AG10803 (cell line): Measurements from ENCODE around the gene FBXO42.
"Not testable (repeated sequence)": the region's sequence is repeated elsewhere in the genome, so short reads cannot be mapped to it uniquely, and the experiment has no call there.

Source experiments
- DNase-seq: peaks from one replicate; pipeline ENCODE4 v3.0.0; 2010; ENCODE audit warnings: low read depth
- H3K4me3 ChIP-seq: 2 replicates; pipeline ENCODE4 v1.5.1; 2011; ENCODE audit warnings: mild to moderate bottlenecking, low read length, control low read depth
- CTCF ChIP-seq: conservative IDR thresholded peaks from 2 replicates; pipeline ENCODE4 v1.5.1; 2011; ENCODE audit warnings: mild to moderate bottlenecking, low read length, control low read depth, inconsistent platforms

The FBXO42 gene

GRCh38 chr1:16275591-16275990, 76.7 kb downstream of the FBXO42 start:
- no peak overlapping the region for H3K4me3 ChIP-seq
- no peak for TF ChIP-seq CTCF
- DNase-seq, result no peak

GRCh38 chr1:16267690-16268180, 84.5 kb downstream of the FBXO42 start:
- no peak overlapping the region for H3K4me3 ChIP-seq
- no peak for TF ChIP-seq CTCF
- no peak for DNase-seq

- DNase-seq, result no peak
- TF ChIP-seq CTCF, result no peak
Measured at GRCh38 chr1:16266411-16267118, 85.7 kb downstream of the FBXO42 start.

GRCh38 chr1:16262067-16262466, 90.2 kb downstream of the FBXO42 start:
- no peak overlapping the region for H3K4me3 ChIP-seq
- DNase-seq, result no peak
- TF ChIP-seq CTCF, result no peak

More at GRCh38 chr1:16266411-16267118, 85.7 kb downstream of the FBXO42 start:
- no peak overlapping the region for H3K4me3 ChIP-seq

- H3K4me3 ChIP-seq, result no peak overlapping the region
- DNase-seq, result peak; percentile 66
- no peak for TF ChIP-seq CTCF
Measured at GRCh38 chr1:16260814-16261213, 91.5 kb downstream of the FBXO42 start.

- no peak for TF ChIP-seq CTCF
- no peak overlapping the region for H3K4me3 ChIP-seq
- DNase-seq, result no peak
Measured at GRCh38 chr1:16258591-16259135, 93.6 kb downstream of the FBXO42 start.

GRCh38 chr1:16257968-16258367, 94.3 kb downstream of the FBXO42 start:
- TF ChIP-seq CTCF, result no peak
- H3K4me3 ChIP-seq, result no peak overlapping the region
- DNase-seq, result no peak

GRCh38 chr1:16257556-16257955, 94.7 kb downstream of the FBXO42 start:
- not testable (repeated sequence) for DNase-seq, H3K4me3 ChIP-seq
